KBM-7 (cell line): ENCODE results near the gene EGFL8.
"Not testable (repeated sequence)": the region's sequence is repeated elsewhere in the genome, so short reads cannot be mapped to it uniquely, and the experiment has no call there.

Experiments
- DNase-seq: peaks from one replicate; pipeline ENCODE4 v3.0.0-alpha.2; 2015
- in situ Hi-C: fragments of 300-500 bp; cut with MboI; formaldehyde crosslinking; loops from 2 replicates; pipeline ENCODE4 v1.14.3; 2020; ENCODE audit warnings: low sequenced_read_pairs, low pct_unique_long_range_greater_than_20kb, mixed read lengths

The EGFL8 gene

GRCh38 chr6:32190054-32190851 is 25.9 kb downstream of the EGFL8 start, which contains the start of gene PBX2:
Gene PBX2, minus strand, starts transcription at chr6:32190202. Its CDS starts 287 bp downstream, at chr6:32189915.
- in situ Hi-C loops: no loop called here
- DNase-seq: peak; percentile 91

DNA sequence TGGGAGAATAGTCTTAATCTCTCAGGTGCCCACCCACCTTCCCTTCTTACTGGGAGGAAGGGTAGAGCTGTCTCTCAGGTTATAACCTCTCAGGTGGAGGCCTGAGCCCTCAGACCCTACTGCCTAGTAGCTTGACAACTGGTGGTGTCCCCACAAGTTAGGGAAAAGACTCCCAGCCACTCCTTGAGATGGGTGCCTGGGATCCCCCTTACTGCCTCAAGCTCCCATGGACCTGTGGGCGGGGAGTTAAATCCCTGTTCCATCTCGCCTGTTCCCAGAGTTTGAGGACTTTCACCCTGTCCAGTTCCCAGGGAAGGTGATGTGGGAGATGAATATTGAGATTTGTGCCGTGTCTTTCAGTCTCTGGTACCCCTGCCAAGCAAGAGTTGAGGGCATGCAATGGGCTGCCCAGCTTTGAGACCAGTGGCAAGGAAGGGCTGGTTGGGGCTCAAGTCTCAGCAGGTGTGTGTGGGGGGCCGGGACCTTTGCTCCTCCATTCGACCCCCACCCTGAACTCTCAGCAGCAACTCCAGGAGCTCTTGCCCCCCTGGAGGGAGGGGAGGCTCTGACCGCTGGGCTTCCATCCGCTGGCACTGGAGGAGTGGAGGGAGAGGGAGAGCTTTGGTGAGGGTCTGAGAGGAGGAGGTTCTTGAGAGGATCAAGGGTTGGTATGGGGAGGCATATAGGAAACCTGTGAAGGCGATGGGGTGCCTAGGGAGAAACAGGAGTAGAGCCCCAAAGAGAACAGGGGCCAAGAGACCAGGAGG is 26.7 kb downstream of the EGFL8 start:
- in situ Hi-C loops: no loop called here
- DNase-seq: no peak

DNA sequence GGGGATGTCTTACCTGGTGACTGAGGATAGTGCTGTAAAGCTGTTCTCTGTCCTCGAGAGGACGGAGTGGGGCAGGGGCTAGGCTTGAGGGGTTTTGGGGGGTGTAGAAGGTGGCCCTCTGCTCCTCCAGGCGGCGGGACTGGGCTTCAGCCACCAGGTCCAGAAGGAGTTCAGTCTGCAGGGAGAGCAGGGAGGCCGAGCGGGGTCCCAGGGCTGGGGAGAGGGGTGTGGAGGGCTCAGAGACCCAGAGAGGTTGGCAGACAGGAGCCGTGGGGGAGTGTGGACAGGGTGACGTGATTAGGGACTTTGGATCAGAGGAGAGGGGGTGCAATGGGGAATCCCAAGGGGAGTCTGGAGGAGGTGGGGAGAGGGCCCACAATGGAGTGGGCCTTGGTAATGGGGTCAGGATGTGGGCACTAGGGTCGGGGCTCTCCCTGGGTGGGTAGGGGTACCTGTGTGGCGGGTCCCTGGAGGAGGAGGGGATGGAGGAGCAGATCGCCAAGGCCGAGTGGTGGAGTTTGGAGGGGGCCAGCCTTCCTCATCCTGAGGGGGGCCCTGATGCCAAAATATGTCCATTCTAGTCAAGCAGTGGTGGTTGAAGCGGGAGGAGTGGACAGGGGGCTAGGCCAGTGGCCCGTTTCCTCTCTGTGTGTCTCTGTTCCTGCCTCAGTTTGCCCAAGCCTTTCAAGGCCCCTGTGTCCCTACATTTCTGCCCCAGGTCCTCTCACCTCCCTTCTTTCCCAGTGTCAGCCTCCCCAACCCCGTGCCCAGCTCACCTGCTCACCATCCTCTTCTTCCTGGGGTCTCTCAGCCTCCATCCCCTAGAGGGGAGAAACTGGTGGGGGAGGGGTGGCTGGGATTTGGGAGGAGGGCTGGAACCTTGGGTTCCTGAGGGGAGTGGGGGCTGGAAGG is 27.6 kb downstream of the EGFL8 start:
- no peak for DNase-seq
- in situ Hi-C loops: no loop called here

DNA sequence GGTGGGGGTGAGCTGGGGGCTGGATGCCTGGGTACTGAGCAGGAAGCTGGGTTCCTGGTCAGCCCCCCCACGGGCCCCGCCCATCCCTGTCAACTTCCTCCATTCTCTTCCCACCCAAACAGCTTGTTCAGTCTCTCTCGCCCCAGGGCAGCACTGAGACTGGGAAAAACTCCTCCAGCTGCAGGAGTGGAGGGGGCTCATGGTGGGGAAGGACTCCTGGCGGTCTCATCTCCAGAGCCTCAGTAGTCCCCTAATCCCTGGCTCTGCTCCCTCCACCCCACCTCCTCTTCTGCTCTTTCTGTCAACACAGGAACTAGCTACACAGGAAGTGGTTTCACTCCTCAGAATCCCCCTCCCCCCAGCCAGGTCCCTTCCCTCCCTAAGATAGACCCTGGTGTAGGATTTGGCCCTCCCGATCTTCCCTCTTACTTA is 28.2 kb downstream of the EGFL8 start, which contains the start of gene GPSM3:
Gene GPSM3 (minus strand): TSS at position 36 of the 432 bp plus-strand sequence. CDS start 130 bp downstream, outside the sequence.
- DNase-seq: peak; percentile 93
- in situ Hi-C loops: no loop called here

- DNase-seq, in situ Hi-C loops: not testable (repeated sequence)
Observed at GRCh38 chr6:32193096-32193495, 28.7 kb downstream of the EGFL8 start.

DNA sequence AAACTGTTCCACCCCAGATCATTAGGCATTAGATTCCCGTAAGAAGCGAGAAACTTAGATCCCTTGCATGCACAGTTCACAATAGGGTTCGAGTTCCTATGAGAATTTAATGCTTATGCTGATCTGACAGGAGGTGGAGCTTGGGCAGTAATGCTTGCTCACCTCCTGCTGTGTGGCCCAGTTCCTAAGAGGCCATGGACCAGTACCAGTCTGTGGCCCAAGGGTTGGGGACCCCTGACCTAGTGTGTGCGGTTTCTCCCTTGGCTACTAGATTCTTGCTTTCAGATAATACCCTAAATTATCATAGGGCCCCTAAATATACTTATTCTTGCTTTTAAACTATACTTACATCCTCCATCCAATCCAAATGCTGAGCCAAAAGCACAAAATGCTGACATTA is 30.0 kb downstream of the EGFL8 start:
- no peak for DNase-seq
- in situ Hi-C loops: no loop called here

DNA sequence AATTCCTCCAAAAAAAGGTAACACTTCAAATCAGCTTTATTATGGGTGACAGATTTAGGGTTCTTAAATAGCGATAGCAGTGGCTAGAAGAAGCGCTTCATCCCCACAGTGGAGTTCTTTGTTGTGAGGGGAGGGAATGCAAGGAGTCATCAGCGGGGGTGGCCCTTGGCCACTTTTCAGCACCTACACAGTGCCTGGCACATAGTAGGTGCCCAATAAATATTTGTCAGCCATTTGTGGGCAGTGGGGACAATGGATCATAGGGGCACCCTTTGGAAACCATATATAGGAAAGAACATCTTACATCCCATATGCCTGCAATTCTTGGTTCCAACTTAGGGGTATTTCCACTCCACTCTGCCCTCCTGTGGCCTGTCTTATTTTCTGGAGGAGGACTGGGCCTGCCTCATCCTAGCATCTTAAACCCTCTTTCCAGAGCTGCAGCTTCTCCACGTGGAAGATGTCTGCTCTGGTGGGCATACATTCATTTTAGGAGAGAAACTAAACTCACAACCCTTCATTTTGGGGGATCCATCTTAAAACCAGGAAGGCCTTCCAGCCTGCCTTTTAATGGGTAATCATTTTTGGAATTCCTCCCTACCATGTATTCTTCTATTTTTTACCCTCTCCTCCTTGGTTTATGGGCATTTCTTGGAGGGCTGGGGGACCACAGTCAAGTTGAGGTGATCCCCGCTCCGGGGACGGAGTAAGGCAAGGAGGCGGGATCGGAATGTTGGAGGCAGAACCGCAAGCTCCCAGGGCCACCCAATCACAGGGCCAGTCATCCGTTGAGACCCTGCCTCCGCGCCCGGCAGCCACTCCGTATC is 30.6 kb downstream of the EGFL8 start:
- DNase-seq: peak; percentile 70
- in situ Hi-C loops: no loop called here

DNA sequence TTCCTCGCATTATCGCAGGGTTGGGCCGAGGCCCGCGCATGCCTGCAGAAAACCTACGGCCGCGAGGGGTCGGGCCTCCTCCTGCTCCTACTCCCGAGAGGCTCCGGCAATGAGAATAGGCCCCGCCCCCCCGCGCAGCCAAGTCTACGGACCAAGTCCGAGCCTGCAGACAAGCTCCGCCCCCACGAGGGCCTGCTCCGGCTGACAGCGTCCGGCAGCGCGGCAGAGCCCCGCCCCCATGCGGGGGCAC is 31.2 kb downstream of the EGFL8 start:
- DNase-seq: peak; percentile 99
- in situ Hi-C loops: no loop called here

- in situ Hi-C loops: no loop called here
- DNase-seq: peak; percentile 67
Observed at GRCh38 chr6:32195902-32196681, 31.7 kb downstream of the EGFL8 start.

- in situ Hi-C loops: no loop called here
Observed at GRCh38 chr6:32196682-32197616, 32.6 kb downstream of the EGFL8 start.

DNA sequence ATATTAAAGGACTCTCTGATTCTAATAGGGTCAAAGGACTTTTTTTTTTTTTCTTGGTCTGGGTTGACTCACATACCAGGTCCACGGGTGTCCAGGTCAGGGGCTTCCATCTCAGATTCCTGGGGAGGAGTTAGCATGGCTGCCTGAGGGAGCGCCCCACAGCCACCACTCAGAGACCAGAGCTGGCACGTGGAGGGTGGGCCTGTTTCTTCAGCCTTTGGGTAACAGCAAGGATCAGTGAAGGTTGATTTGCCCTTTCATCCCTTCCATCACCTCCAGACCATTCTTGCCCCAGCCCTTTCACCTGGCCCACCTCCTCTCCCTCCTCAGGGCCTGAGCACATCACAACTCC is 33.9 kb downstream of the EGFL8 start:
- in situ Hi-C loops: no loop called here
- no peak for DNase-seq

More at GRCh38 chr6:32196682-32197616, 32.6 kb downstream of the EGFL8 start:
- no peak for DNase-seq

DNA sequence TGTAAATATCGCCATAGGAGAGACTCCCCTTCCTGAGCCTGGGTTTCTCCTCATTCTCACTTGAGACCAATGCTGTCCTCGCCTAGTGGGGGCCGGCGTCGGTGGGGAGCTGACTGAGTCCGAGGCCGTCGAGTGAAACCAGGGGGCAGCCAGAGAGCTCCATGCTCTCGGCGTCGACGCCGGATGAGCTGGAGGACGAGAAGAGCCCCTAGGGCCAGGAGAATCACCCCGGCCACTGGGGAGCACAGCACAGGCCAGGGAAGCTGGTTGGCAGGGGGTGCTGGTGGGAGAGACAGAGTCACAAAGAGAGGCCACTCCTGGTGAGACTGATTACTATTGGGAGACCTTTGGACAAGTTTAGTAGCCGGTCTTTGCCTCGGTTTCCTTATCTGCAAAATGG is 34.5 kb downstream of the EGFL8 start:
- DNase-seq: no peak
- in situ Hi-C loops: no loop called here

DNA sequence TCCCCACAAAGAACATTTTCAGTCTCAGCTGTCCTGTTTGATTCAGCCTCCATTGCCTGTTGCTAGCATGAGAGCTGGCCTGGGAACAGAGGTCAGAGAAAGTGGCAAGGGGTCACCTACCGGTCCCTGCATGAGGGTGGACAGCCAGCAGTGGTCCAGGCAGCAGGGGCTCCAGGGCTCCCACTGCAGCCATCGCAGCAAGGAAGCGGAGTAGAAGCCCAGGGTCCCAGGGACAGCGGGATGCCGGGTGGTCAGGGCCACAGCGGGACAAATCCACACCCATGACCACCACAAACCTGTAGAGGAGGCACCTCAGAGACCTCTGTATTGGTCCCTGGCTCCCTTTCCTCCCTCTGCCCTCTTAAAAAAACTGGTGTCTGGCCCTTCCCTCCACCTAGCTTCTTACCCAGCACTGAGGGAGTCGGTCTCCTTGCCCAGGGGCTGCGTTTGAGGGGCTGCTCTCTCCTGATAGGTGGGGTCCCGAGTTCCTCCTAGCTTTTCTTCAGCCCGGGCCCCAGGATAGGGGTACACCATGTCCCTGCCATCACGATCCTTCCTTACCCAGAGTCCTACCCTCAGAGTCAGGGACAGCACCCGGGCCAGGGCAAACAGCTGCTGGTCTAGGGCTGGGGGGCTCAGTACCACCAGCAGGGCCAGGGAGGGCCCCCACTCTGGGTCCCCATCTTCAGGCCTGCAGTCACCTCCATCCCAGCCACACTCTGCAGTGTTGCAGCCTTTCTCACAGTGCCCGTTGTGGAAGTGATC is 36.5 kb downstream of the EGFL8 start:
- DNase-seq: no peak
- in situ Hi-C loops: no loop called here

GRCh38 chr6:32202186-32202585 is 37.8 kb downstream of the EGFL8 start:
- DNase-seq: no peak
- in situ Hi-C loops: no loop called here

DNA sequence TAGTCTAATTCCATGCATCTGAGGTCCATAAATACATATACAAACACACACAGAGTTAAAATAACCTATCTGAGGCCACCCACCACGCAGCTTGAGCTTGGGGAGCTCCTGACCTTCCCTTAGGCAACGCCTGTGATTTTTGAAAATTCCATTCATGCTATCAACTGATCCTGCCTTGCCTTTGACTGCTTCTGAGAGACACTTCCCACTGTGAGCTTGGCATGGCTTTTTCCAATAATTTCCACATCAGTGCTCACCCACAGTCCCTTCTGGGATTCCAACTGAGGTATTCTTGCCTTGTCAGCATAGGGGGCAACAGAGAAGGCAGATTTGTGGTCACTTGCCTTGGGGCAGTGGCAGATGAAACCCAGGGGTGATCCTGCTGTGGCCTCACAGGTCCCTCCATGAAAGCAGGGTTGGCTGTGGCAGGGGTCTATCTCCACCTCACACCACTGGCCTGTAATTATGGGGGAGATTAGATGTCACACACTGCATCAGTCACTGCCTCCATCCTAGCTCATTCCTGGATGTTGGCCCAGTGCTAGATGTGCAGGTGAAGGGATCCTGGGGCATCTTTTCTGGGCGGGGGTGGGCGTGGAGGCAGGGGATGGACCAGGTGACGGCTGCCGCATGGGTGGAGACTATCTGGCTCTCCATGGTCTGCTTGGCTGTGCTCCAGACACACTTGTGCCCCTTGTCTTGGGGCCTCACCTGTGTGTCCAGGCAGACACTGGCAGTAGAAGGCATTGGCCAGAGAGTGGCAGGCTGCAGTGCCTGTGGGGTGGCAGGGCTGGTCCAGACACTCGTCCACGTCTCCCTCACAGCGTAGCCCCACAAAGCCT is 39.3 kb downstream of the EGFL8 start:
- in situ Hi-C loops: no loop called here
- DNase-seq: no peak
